ENCODE data around the gene SMAD9.

Gene SMAD9

GRCh38 chr13:36914648-36915047 is 5.4 kb downstream of the SMAD9 start:
- no peak for DNase-seq
- no peaks in the 10 kb centered on the region for H3K27me3 ChIP-seq
- peaks cover 4% of the 10 kb centered on the region for H3K36me3 ChIP-seq
- peaks cover 25% of the 10 kb centered on the region for H3K4me1 ChIP-seq
- H3K4me3 ChIP-seq (ENCODE audit: low read depth, low read length) = peak overlapping the region; percentile 4; the same call in 1 of the 2 replicates
- no peaks in the 10 kb centered on the region for H3K9me3 ChIP-seq
- no peak for TF ChIP-seq CTCF (IDR thresholded peaks at IDR 0.05; ENCODE audit: low read depth, low read length)

GRCh38 chr13:36913463-36913862 is 6.6 kb downstream of the SMAD9 start:
- no peak for TF ChIP-seq CTCF (IDR thresholded peaks at IDR 0.05; ENCODE audit: low read depth, low read length)
- DNase-seq = no peak
- H3K9me3 ChIP-seq = no peaks in the 10 kb centered on the region
- H3K4me3 ChIP-seq (ENCODE audit: low read depth, low read length) = no peak overlapping the region
- H3K4me1 ChIP-seq = peaks cover 29% of the 10 kb centered on the region
- peaks cover 4% of the 10 kb centered on the region for H3K36me3 ChIP-seq
- no peaks in the 10 kb centered on the region for H3K27me3 ChIP-seq

- Histone ChIP-seq H3K9me3 (no peaks in the 10 kb centered on the region), H3K36me3 (peaks cover 4% of the 10 kb centered on the region), H3K4me1 (peaks cover 34% of the 10 kb centered on the region), H3K27me3 (no peaks in the 10 kb centered on the region), H3K4me3 (ENCODE audit: low read depth, low read length) (no peak overlapping the region)
- no peak for TF ChIP-seq CTCF (IDR thresholded peaks at IDR 0.05; ENCODE audit: low read depth, low read length)
- DNase-seq = no peak
Measured at GRCh38 chr13:36912973-36913372, 7.1 kb downstream of the SMAD9 start.

GRCh38 chr13:36912369-36912768 is 7.7 kb downstream of the SMAD9 start:
- Histone ChIP-seq H3K27me3 (no peaks in the 10 kb centered on the region), H3K9me3 (no peaks in the 10 kb centered on the region), H3K4me1 (peaks cover 36% of the 10 kb centered on the region), H3K36me3 (peaks cover 5% of the 10 kb centered on the region), H3K4me3 (ENCODE audit: low read depth, low read length) (no peak overlapping the region)
- DNase-seq = no peak
- TF ChIP-seq CTCF (IDR thresholded peaks at IDR 0.05; ENCODE audit: low read depth, low read length) = no peak

- Histone ChIP-seq H3K4me3 (ENCODE audit: low read depth, low read length) (no peak overlapping the region), H3K4me1 (peaks cover 39% of the 10 kb centered on the region), H3K36me3 (peaks cover 19% of the 10 kb centered on the region), H3K9me3 (no peaks in the 10 kb centered on the region), H3K27me3 (no peaks in the 10 kb centered on the region)
- DNase-seq = peak; percentile 70
- TF ChIP-seq CTCF (IDR thresholded peaks at IDR 0.05; ENCODE audit: low read depth, low read length) = no peak
Measured at GRCh38 chr13:36910545-36910944, 9.5 kb downstream of the SMAD9 start.

GRCh38 chr13:36907821-36908220 is 12.2 kb downstream of the SMAD9 start:
- peak; percentile 51 for DNase-seq
- TF ChIP-seq CTCF (IDR thresholded peaks at IDR 0.05; ENCODE audit: low read depth, low read length) = no peak
- Histone ChIP-seq H3K36me3 (peaks cover 19% of the 10 kb centered on the region), H3K4me3 (ENCODE audit: low read depth, low read length) (no peak overlapping the region), H3K27me3 (no peaks in the 10 kb centered on the region), H3K9me3 (no peaks in the 10 kb centered on the region), H3K4me1 (peaks cover 39% of the 10 kb centered on the region)
